Right lobe of liver (tissue), 6 donors: Measurements from ENCODE around the gene HES3. TPM values are rescaled to one million over a fixed set of nuclear protein-coding genes. Genes with fewer than 3 reads are reported as not detected.

Experiments used
- ATAC-seq, 4 donors: fragments of 200-7000 bp; cut with Tn5 transposase; one replicate each; pipeline ENCODE4 v1.9.1; 2020; ENCODE audit warnings: mild to moderate bottlenecking in 4 of 4, moderate library complexity in 4 of 4
- DNase-seq, 3 donors: peaks; one replicate each; pipeline ENCODE4 v3.0.0-alpha.2; 2020
- H3K27ac ChIP-seq, 3 donors: fragments of 200-600 bp; one replicate each; pipeline ENCODE4 v1.8.0; 2022
- H3K27me3 ChIP-seq, 2 donors: fragments of 200-600 bp; one replicate each; pipeline ENCODE4 v1.8.0; 2022
- H3K36me3 ChIP-seq, 4 donors: fragments of 200-600 bp; sonication (generic) in 1 of 4; one replicate each; pipeline versions ENCODE4 v1.5.1 to v1.8.0; 2017 to 2022; ENCODE audit warnings: control low read depth in 1 of 4
- H3K4me1 ChIP-seq, 4 donors: fragments of 200-600 bp; sonication (generic) in 1 of 4; one replicate each; pipeline versions ENCODE4 v1.5.1 to v1.8.0; 2017 to 2022; ENCODE audit warnings: control low read depth in 1 of 4
- H3K4me3 ChIP-seq, 3 donors: fragments of 200-600 bp; one replicate each; pipeline ENCODE4 v1.8.0; 2022
- H3K9me3 ChIP-seq, 4 donors: fragments of 200-600 bp; sonication (generic) in 1 of 4; one replicate each; pipeline versions ENCODE4 v1.5.1 to v1.8.0; 2017 to 2022; ENCODE audit warnings: control low read depth in 1 of 4
- CTCF ChIP-seq, 4 donors: fragments of 200-600 bp in 3 of 4; fragments of 450-650 bp in 1 of 4; IDR thresholded peaks; one replicate each; pipeline versions ENCODE4 v1.5.1 to v1.8.0; 2016 to 2022; ENCODE audit warnings: antibody characterized with exemption in 4 of 4, mild to moderate bottlenecking in 2 of 4
- POLR2A ChIP-seq: fragments of 450-650 bp; IDR thresholded peaks from one replicate; pipeline ENCODE4 v1.6.1; 2017; ENCODE audit warnings: antibody characterized with exemption, mild to moderate bottlenecking
- WGBS: methylation state at CpG from one replicate; pipeline ENCODE4 v1.1.6; 2018; ENCODE audit warnings: low coverage, low lambda C conversion rate; ENCODE audit not compliant: insufficient coverage; ENCODE audit errors: missing lambda C conversion rate; 5-methylcytosine and 5-hydroxymethylcytosine counted together
- intact Hi-C, 2 donors: fragments of 100-400 bp; cut with DNase I; formaldehyde crosslinking; loops; one replicate each; pipeline versions ENCODE4 v1.11.2 to v1.14.1; 2022
- long read RNA-seq: library from polyadenylated mRNA; unstranded; transcript quantifications from one replicate; pipeline ENCODE4 v2.0.0, GENCODE V29; 2019
- total RNA-seq, 6 experiments: library from RNA; depleted of rRNA in 2 of 6; stranded (reverse); fragments of >200 nt in 2 of 6; fragmentation: NEBNext Ultra II Directional in 3 of 6; extraction: Animal tissue kit (Norgen Biotek cat#: 25700) in 3 of 6; gene quantifications; one replicate each; pipeline versions ENCODE4 v1.1.0 to v1.2.4, GENCODE V29; 2016 to 2023
- donor health status: DM: no; HTN: yes; CAD: no.
- donor health status: DM: no; HTN: no; CAD: no.
- donor health status: DM: no; HTN: no; CAD: no.
- donor health status: DM: no; HTN: yes; CAD: no.
- donor health status: DM: no; HTN: yes; CAD: no.

Gene HES3
- not detected for total RNA-seq
- long read RNA-seq = 0 reads

GRCh38 chr1:6243993-6244392, at the start of gene HES3:
Gene HES3, plus strand, starts transcription at chr1:6244179. Its CDS starts 187 bp downstream, at chr1:6244366.
- DNase-seq (peak in 1 of 3 donors; percentile 41), ATAC-seq (no peak)
- no peaks in the 10 kb centered on the region for H3K36me3 ChIP-seq
- no peaks in the 10 kb centered on the region for H3K9me3 ChIP-seq
- no peak within 1 kb of the TSS for H3K4me3 ChIP-seq
- no peak within 1 kb of the TSS for H3K27ac ChIP-seq
- 4% methylated on average over 5 of the region's 16 CpGs for WGBS
- TF ChIP-seq CTCF (IDR thresholded peaks at IDR 0.05) (no peak), POLR2A (no peak)
- H3K4me1 ChIP-seq = peaks cover 0 to 24% (median 0%) of the 10 kb centered on the region in 4 donors
- peaks cover 5 to 41% of the 10 kb centered on the region in 2 donors for H3K27me3 ChIP-seq
- intact Hi-C loops = loop anchor here (5.0 to 10.0 kb wide), 3 partner anchors 181 to 192 kb away; partner anchors contain the start of gene ESPN (in 1 of the 2)

GRCh38 chr1:6197746-6198427, 46.1 kb upstream of the HES3 start:
- DNase-seq (no peak), ATAC-seq (no peak)
- H3K27me3 ChIP-seq = no peaks in the 10 kb centered on the region
- H3K27ac ChIP-seq = no peak overlapping the region
- peaks cover 0 to 39% (median 15%) of the 10 kb centered on the region in 4 donors for H3K36me3 ChIP-seq
- WGBS = 34% methylated on average over 6 of the region's 6 CpGs
- peak overlapping the region; percentile 99 to 100 (median 100) for H3K4me3 ChIP-seq
- H3K9me3 ChIP-seq = no peaks in the 10 kb centered on the region
- intact Hi-C loops = no loop called here
- no peak for TF ChIP-seq CTCF (IDR thresholded peaks at IDR 0.05)
- TF ChIP-seq POLR2A = peak; percentile 29
- H3K4me1 ChIP-seq = peaks cover 0 to 12% (median 3%) of the 10 kb centered on the region in 4 donors

GRCh38 chr1:6198646-6199297, 45.2 kb upstream of the HES3 start:
- Histone ChIP-seq H3K4me1 (peaks cover 0 to 12% (median 3%) of the 10 kb centered on the region in 4 donors), H3K27ac (peak overlapping the region; percentile 50 to 67 (median 59)), H3K9me3 (no peaks in the 10 kb centered on the region), H3K27me3 (no peaks in the 10 kb centered on the region), H3K36me3 (peaks cover 0 to 30% (median 10%) of the 10 kb centered on the region in 4 donors), H3K4me3 (peak overlapping the region; percentile 99 to 100 (median 100))
- TF ChIP-seq POLR2A (no peak), CTCF (IDR thresholded peaks at IDR 0.05) (no peak)
- 2% methylated on average over 16 of the region's 31 CpGs for WGBS
- ATAC-seq = peak; percentile 4 to 19 (median 8)
- intact Hi-C loops = no loop called here
- no peak for DNase-seq

- peak; percentile 97 to 99 (median 98) for ATAC-seq
- peak within 1 kb of the TSS; percentile 99 to 100 (median 100) for H3K4me3 ChIP-seq
Measured at GRCh38 chr1:6199298-6200187, 44.4 kb upstream of the HES3 start, which contains the start of gene RPL22. Gene RPL22, minus strand, starts transcription at chr1:6199595. Its CDS starts 22 bp downstream, at chr1:6199573.

More at GRCh38 chr1:6199298-6200187, 44.4 kb upstream of the HES3 start, which contains the start of gene RPL22:
- DNase-seq = peak; percentile 97 to 98 (median 97)
- Histone ChIP-seq H3K27me3 (no peaks in the 10 kb centered on the region), H3K36me3 (peaks cover 0 to 22% (median 8%) of the 10 kb centered on the region in 4 donors), H3K27ac (peak within 1 kb of the TSS; percentile 59 to 84 (median 60)), H3K9me3 (no peaks in the 10 kb centered on the region), H3K4me1 (peaks cover 0 to 12% (median 3%) of the 10 kb centered on the region in 4 donors)
- WGBS = under 1% methylated on average over 25 of the region's 53 CpGs
- TF ChIP-seq POLR2A (peak; percentile 90), CTCF (IDR thresholded peaks at IDR 0.05) (no peak)
- intact Hi-C loops = no loop called here
